Uterus (tissue), 4 donors: ENCODE measurements around the gene KCNIP1. TPM values are rescaled to one million over a fixed set of nuclear protein-coding genes. Genes with fewer than 3 reads are reported as not detected.
"Not testable (repeated sequence)": the region's sequence is repeated elsewhere in the genome, so short reads cannot be mapped to it uniquely, and the experiment has no call there.

ENCODE experiments used
- DNase-seq, 2 donors: peaks; one replicate each; pipeline ENCODE4 v3.0.0-alpha.2; 2019 to 2020
- H3K27ac ChIP-seq, 2 donors: fragments of 200-600 bp; sonication (generic); 1 replicate in 1 of 2; 2 replicates in 1 of 2; pipeline ENCODE4 v1.5.1; 2016 to 2018
- H3K27me3 ChIP-seq, 2 donors: fragments of 200-600 bp; sonication (generic); one replicate each; pipeline ENCODE4 v1.5.1; 2018 to 2019; ENCODE audit warnings: control low read depth in 1 of 2
- H3K36me3 ChIP-seq, 2 donors: fragments of 200-600 bp; sonication (generic); one replicate each; pipeline ENCODE4 v1.5.1; 2019; ENCODE audit warnings: control low read depth in 1 of 2
- H3K4me1 ChIP-seq, 2 donors: fragments of 200-600 bp; sonication (generic); one replicate each; pipeline ENCODE4 v1.5.1; 2018 to 2019; ENCODE audit warnings: control low read depth in 1 of 2
- H3K4me3 ChIP-seq, 2 donors: fragments of 200-600 bp; sonication (generic); 1 replicate in 1 of 2; 2 replicates in 1 of 2; pipeline ENCODE4 v1.5.1; 2018 to 2019; ENCODE audit warnings: mild to moderate bottlenecking in 1 of 2
- H3K9me3 ChIP-seq, 2 donors: fragments of 200-600 bp; sonication (generic); one replicate each; pipeline ENCODE4 v1.5.1; 2019; ENCODE audit warnings: control low read depth in 1 of 2
- CTCF ChIP-seq, 4 experiments: fragments of 200-600 bp in 2 of 4; fragments of 450-650 bp in 2 of 4; sonication (generic) in 2 of 4; IDR thresholded peaks; one replicate each; pipeline ENCODE4 v1.5.1; 2016 to 2019; ENCODE audit warnings: antibody characterized with exemption in 4 of 4, mild to moderate bottlenecking in 2 of 4, moderate library complexity in 1 of 4
- POLR2A ChIP-seq, 2 donors: fragments of 450-650 bp; IDR thresholded peaks; one replicate each; pipeline ENCODE4 v1.6.1; 2016; ENCODE audit warnings: antibody characterized with exemption in 2 of 2, mild to moderate bottlenecking in 1 of 2, moderate library complexity in 1 of 2
- intact Hi-C: fragments of 100-400 bp; cut with DNase I; formaldehyde crosslinking; loops from one replicate; pipeline ENCODE4 v1.15.1; 2023; ENCODE audit warnings: low total_unique reads
- total RNA-seq, 4 donors: library from RNA; depleted of rRNA in 3 of 4; stranded (reverse); fragments of >200 nt in 3 of 4; gene quantifications; one replicate each; pipeline versions ENCODE4 v1.1.0 to v1.2.4, GENCODE V29; 2014 to 2023
- donor health status: DM: yes; HTN: yes; CAD: no.

Gene KCNIP1
- total RNA-seq, 4 donors from 2014 or later = 1.3 to 7.0 (median 3.9) TPM

GRCh38 chr5:170761048-170761707 lies 257.4 kb downstream of the KCNIP1 start:
- intact Hi-C loops = no loop called here
- no peak for DNase-seq

GRCh38 chr5:170761708-170762066 lies 257.9 kb downstream of the KCNIP1 start:
- H3K27me3 ChIP-seq = no peaks in the 10 kb centered on the region
- no peak overlapping the region for H3K27ac ChIP-seq
- H3K36me3 ChIP-seq = no peaks in the 10 kb centered on the region
- H3K4me1 ChIP-seq = no peaks in the 10 kb centered on the region
- no peaks in the 10 kb centered on the region for H3K9me3 ChIP-seq
- no peak for TF ChIP-seq POLR2A (IDR thresholded peaks at IDR 0.05)
- no peak for TF ChIP-seq CTCF (IDR thresholded peaks at IDR 0.05)
- intact Hi-C loops = no loop called here
- H3K4me3 ChIP-seq = no peak overlapping the region
- no peak for DNase-seq

More at GRCh38 chr5:170761048-170761707, 257.4 kb downstream of the KCNIP1 start:
- H3K4me3 ChIP-seq = no peak overlapping the region
- TF ChIP-seq CTCF (IDR thresholded peaks at IDR 0.05) (no peak), POLR2A (IDR thresholded peaks at IDR 0.05) (no peak)
- H3K27ac ChIP-seq = no peak overlapping the region
- no peaks in the 10 kb centered on the region for H3K4me1 ChIP-seq
- H3K9me3 ChIP-seq = no peaks in the 10 kb centered on the region
- no peaks in the 10 kb centered on the region for H3K36me3 ChIP-seq
- H3K27me3 ChIP-seq = no peaks in the 10 kb centered on the region

- H3K36me3 ChIP-seq, H3K9me3 ChIP-seq, DNase-seq, H3K27me3 ChIP-seq, H3K4me3 ChIP-seq, intact Hi-C loops, H3K27ac ChIP-seq, H3K4me1 ChIP-seq: not testable (repeated sequence)
Observed at GRCh38 chr5:170762298-170762697, 258.5 kb downstream of the KCNIP1 start.

GRCh38 chr5:170765868-170766267 lies 262.0 kb downstream of the KCNIP1 start:
- H3K4me3 ChIP-seq, H3K36me3 ChIP-seq, H3K4me1 ChIP-seq, H3K9me3 ChIP-seq, DNase-seq, H3K27me3 ChIP-seq, intact Hi-C loops, H3K27ac ChIP-seq: not testable (repeated sequence)

GRCh38 chr5:170769246-170769645 lies 265.4 kb downstream of the KCNIP1 start:
- intact Hi-C loops = no loop called here
- Histone ChIP-seq H3K36me3 (no peaks in the 10 kb centered on the region), H3K4me1 (no peaks in the 10 kb centered on the region), H3K9me3 (no peaks in the 10 kb centered on the region), H3K4me3 (no peak overlapping the region), H3K27ac (no peak overlapping the region), H3K27me3 (no peaks in the 10 kb centered on the region)
- DNase-seq = no peak
- TF ChIP-seq POLR2A (IDR thresholded peaks at IDR 0.05) (no peak), CTCF (IDR thresholded peaks at IDR 0.05) (no peak)

GRCh38 chr5:170769898-170770416 lies 266.1 kb downstream of the KCNIP1 start:
- H3K9me3 ChIP-seq = no peaks in the 10 kb centered on the region
- DNase-seq = no peak
- H3K4me1 ChIP-seq = no peaks in the 10 kb centered on the region
- H3K4me3 ChIP-seq = no peak overlapping the region
- H3K36me3 ChIP-seq = no peaks in the 10 kb centered on the region
- H3K27ac ChIP-seq = no peak overlapping the region
- TF ChIP-seq CTCF (IDR thresholded peaks at IDR 0.05) (no peak), POLR2A (IDR thresholded peaks at IDR 0.05) (no peak)
- intact Hi-C loops = no loop called here
- H3K27me3 ChIP-seq = no peaks in the 10 kb centered on the region
